ENCODE data around the gene NSF.
"Not testable (repeated sequence)": the region's sequence is repeated elsewhere in the genome, so short reads cannot be mapped to it uniquely, and the experiment has no call there.

NSF gene

GRCh38 chr17:46764709-46765401 is 174.4 kb downstream of the NSF start:
- Mint-ChIP-seq H3K9me3 (no peaks in the 10 kb centered on the region), H3K27me3 (ENCODE audit: low read depth) (no peaks in the 10 kb centered on the region), H3K4me3 (no peak overlapping the region), H3K36me3 (ENCODE audit: low read depth) (peaks cover 12% of the 10 kb centered on the region), H3K4me1 (peaks cover 5% of the 10 kb centered on the region), H3K27ac (no peak overlapping the region)
- no peak for TF ChIP-seq CTCF (IDR thresholded peaks at IDR 0.05; ENCODE audit: unreplicated experiment in 3 of 3)

- peaks cover 5% of the 10 kb centered on the region for H3K4me1 Mint-ChIP-seq
- H3K27ac Mint-ChIP-seq, result no peak overlapping the region
- no peak for TF ChIP-seq CTCF (IDR thresholded peaks at IDR 0.05; ENCODE audit: unreplicated experiment in 3 of 3)
- H3K36me3 Mint-ChIP-seq (ENCODE audit: low read depth), result peaks cover 12% of the 10 kb centered on the region
- H3K27me3 Mint-ChIP-seq (ENCODE audit: low read depth), result no peaks in the 10 kb centered on the region
- no peaks in the 10 kb centered on the region for H3K9me3 Mint-ChIP-seq
- no peak overlapping the region for H3K4me3 Mint-ChIP-seq
Measured at GRCh38 chr17:46765453-46765852, 175.0 kb downstream of the NSF start.

GRCh38 chr17:46766493-46767491 is 176.3 kb downstream of the NSF start:
- H3K9me3 Mint-ChIP-seq, result no peaks in the 10 kb centered on the region
- H3K4me3 Mint-ChIP-seq, result peak overlapping the region in 1 of 3 experiments; percentile 38
- no peak overlapping the region for H3K27ac Mint-ChIP-seq
- H3K36me3 Mint-ChIP-seq (ENCODE audit: low read depth), result peaks cover 12% of the 10 kb centered on the region
- no peak for TF ChIP-seq CTCF (IDR thresholded peaks at IDR 0.05; ENCODE audit: unreplicated experiment in 3 of 3)
- H3K4me1 Mint-ChIP-seq, result peaks cover 5% of the 10 kb centered on the region
- H3K27me3 Mint-ChIP-seq (ENCODE audit: low read depth), result no peaks in the 10 kb centered on the region

GRCh38 chr17:46768540-46768870 is 178.0 kb downstream of the NSF start:
- Mint-ChIP-seq H3K36me3 (ENCODE audit: low read depth) (peaks cover 9% of the 10 kb centered on the region), H3K27me3 (ENCODE audit: low read depth) (peaks cover 5% of the 10 kb centered on the region), H3K27ac (no peak overlapping the region), H3K4me3 (peak overlapping the region in 2 of 3 experiments; percentile 17 to 25), H3K4me1 (peaks cover 5% of the 10 kb centered on the region), H3K9me3 (no peaks in the 10 kb centered on the region)
- no peak for TF ChIP-seq CTCF (IDR thresholded peaks at IDR 0.05; ENCODE audit: unreplicated experiment in 3 of 3)

GRCh38 chr17:46768896-46769295 is 178.4 kb downstream of the NSF start:
- H3K4me3 Mint-ChIP-seq, result peak overlapping the region in 2 of 3 experiments; percentile 59 to 65
- not testable (repeated sequence) for H3K27me3 Mint-ChIP-seq (ENCODE audit: low read depth); H3K9me3 Mint-ChIP-seq; H3K4me1 Mint-ChIP-seq; H3K27ac Mint-ChIP-seq; H3K36me3 Mint-ChIP-seq (ENCODE audit: low read depth)
